Measurements from ENCODE around the gene APBA2. TPM values are rescaled to one million over a fixed set of nuclear protein-coding genes. Genes with fewer than 3 reads are reported as not detected.

Gene APBA2
- total and polyA plus RNA-seq, 2 of the 4 experiments (the other 2 are of a cell fraction) = 21.7 to 33.0 TPM

DNA sequence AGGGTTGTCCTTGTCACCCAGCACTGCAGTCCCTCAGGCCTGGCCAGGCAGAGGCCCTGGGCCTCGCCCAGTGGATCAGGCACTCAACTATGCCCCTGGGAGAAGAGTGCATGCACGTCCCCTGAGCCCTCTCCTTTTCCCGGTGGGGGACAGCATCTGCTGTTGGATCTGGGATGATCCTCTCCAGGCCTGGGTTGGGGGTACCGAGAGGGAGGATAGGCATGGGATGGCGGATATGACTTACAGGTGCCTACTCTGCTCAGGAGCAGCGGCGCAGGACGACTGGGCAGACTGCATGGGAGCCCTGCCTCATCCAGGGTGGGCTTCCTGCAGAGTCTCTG is 9.0 kb upstream of the APBA2 start:
- Histone ChIP-seq H4K20me1 (ENCODE audit: insufficient read depth, low read length) (no peaks in the 10 kb centered on the region), H2AK9ac (replicated peaks; ENCODE audit: low read depth, low read length, poor library complexity) (no peak overlapping the region), H2AK5ac (ENCODE audit: low read depth, low read length) (no peak overlapping the region), H3K14ac (replicated peaks; ENCODE audit: low read depth, low read length) (no peak overlapping the region), H2BK5ac (ENCODE audit: low read depth, low read length, poor library complexity, severe bottlenecking) (no peak overlapping the region), H4K91ac (ENCODE audit: insufficient read depth, low read depth, low read length) (no peak overlapping the region), H2BK20ac (ENCODE audit: low read depth, low read length) (no peak overlapping the region), H3K4me3 (ENCODE audit: insufficient read depth, low read depth, low read length) (no peak overlapping the region), H3K9me1 (ENCODE audit: insufficient read depth, low read length) (no peaks in the 10 kb centered on the region; the same call in 1 of the 2 replicates), H3K4me1 (ENCODE audit: control insufficient read depth, insufficient read depth, low read length) (no peaks in the 10 kb centered on the region; the same call in 1 of the 2 replicates), H3K27me3 (ENCODE audit: control insufficient read depth, insufficient read depth, low read length) (peaks cover 6% of the 10 kb centered on the region), H2AFZ (replicated peaks; ENCODE audit: low read length, poor library complexity) (no peak overlapping the region), H4K5ac (ENCODE audit: low read depth, low read length) (no peak overlapping the region), H4K8ac (ENCODE audit: low read depth in 2 of 2, low read length in 2 of 2) (no peak overlapping the region), H3K56ac (ENCODE audit: extremely low read depth, insufficient read depth, low read length) (no peak overlapping the region), H3K9me3 (ENCODE audit: control insufficient read depth, insufficient read depth, low read length) (no peaks in the 10 kb centered on the region; the same call in 1 of the 2 replicates), H3K36me3 (ENCODE audit: control insufficient read depth, insufficient read depth, low read length) (no peaks in the 10 kb centered on the region), H3K4me2 (ENCODE audit: low read depth, low read length) (no peak overlapping the region), H3K27ac (ENCODE audit: insufficient read depth, low read length) (no peak overlapping the region), H2BK120ac (ENCODE audit: low read depth, low read length) (no peak overlapping the region), H2BK15ac (ENCODE audit: low read depth, low read length) (no peak overlapping the region), H3K18ac (ENCODE audit: low read depth, low read length) (no peak overlapping the region), H3K9ac (ENCODE audit: low read depth, low read length) (no peak overlapping the region), H3K4ac (ENCODE audit: low read depth, low read length) (no peak overlapping the region), H3K23ac (ENCODE audit: low read depth, low read length) (no peak overlapping the region), H3K79me1 (ENCODE audit: low read depth in 1 of 2, low read length in 2 of 2) (no peaks in the 10 kb centered on the region)
- ATAC-seq (ENCODE audit: low read depth) = no peak
- no peak for DNase-seq
- BruUV-seq (replicated peaks) = no TSS peak
- WGBS, 2 experiments (ENCODE audit: extremely low coverage in 2 of 2, insufficient read length in 1 of 2) = 72% methylated on average over 8 of the region's 8 CpGs; no CpG with 5 or more reads in 1 of the 2 experiments
- intact Hi-C loops (cut with micrococcal nuclease) (no loop called here), dilution Hi-C loops (cut with HindIII; ENCODE audit: low sequenced_read_pairs, unreplicated experiment) (no loop called here), in situ Hi-C loops (cut with MboI; ENCODE audit: low sequenced_read_pairs) (no loop called here)
- POLR2A ChIA-PET (ENCODE audit: unreplicated experiment) = no interaction called here
- CTCF ChIA-PET = no interaction called here
- no peak for TF ChIP-seq MAFK (IDR thresholded peaks at IDR 0.05; ENCODE audit: low read depth, low read length)
- TF ChIP-seq SMC3 (IDR thresholded peaks at IDR 0.05; ENCODE audit: low read depth, low read length) = no peak
- TF ChIP-seq, protein P1, sequence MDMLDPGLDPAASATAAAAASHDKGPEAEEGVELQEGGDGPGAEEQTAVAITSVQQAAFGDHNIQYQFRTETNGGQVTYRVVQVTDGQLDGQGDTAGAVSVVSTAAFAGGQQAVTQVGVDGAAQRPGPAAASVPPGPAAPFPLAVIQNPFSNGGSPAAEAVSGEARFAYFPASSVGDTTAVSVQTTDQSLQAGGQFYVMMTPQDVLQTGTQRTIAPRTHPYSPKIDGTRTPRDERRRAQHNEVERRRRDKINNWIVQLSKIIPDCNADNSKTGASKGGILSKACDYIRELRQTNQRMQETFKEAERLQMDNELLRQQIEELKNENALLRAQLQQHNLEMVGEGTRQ (IDR thresholded peaks at IDR 0.05; ENCODE audit: low read depth, low read length) = no peak
- TF ChIP-seq RCOR1 (IDR thresholded peaks at IDR 0.05; ENCODE audit: insufficient replicate concordance, low read length) = no peak
- TF ChIP-seq POLR2A (IDR thresholded peaks at IDR 0.05; ENCODE audit: low read depth, low read length) = no peak
- no peak for TF ChIP-seq MXI1 (IDR thresholded peaks at IDR 0.05; ENCODE audit: borderline replicate concordance, low read depth, low read length)
- TF ChIP-seq, protein P2, sequence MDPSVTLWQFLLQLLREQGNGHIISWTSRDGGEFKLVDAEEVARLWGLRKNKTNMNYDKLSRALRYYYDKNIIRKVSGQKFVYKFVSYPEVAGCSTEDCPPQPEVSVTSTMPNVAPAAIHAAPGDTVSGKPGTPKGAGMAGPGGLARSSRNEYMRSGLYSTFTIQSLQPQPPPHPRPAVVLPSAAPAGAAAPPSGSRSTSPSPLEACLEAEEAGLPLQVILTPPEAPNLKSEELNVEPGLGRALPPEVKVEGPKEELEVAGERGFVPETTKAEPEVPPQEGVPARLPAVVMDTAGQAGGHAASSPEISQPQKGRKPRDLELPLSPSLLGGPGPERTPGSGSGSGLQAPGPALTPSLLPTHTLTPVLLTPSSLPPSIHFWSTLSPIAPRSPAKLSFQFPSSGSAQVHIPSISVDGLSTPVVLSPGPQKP (IDR thresholded peaks at IDR 0.05; ENCODE audit: borderline replicate concordance, low read depth, low read length) = no peak
- TF ChIP-seq, protein P3, sequence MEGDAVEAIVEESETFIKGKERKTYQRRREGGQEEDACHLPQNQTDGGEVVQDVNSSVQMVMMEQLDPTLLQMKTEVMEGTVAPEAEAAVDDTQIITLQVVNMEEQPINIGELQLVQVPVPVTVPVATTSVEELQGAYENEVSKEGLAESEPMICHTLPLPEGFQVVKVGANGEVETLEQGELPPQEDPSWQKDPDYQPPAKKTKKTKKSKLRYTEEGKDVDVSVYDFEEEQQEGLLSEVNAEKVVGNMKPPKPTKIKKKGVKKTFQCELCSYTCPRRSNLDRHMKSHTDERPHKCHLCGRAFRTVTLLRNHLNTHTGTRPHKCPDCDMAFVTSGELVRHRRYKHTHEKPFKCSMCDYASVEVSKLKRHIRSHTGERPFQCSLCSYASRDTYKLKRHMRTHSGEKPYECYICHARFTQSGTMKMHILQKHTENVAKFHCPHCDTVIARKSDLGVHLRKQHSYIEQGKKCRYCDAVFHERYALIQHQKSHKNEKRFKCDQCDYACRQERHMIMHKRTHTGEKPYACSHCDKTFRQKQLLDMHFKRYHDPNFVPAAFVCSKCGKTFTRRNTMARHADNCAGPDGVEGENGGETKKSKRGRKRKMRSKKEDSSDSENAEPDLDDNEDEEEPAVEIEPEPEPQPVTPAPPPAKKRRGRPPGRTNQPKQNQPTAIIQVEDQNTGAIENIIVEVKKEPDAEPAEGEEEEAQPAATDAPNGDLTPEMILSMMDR (conservative IDR thresholded peaks at IDR 0.05; ENCODE audit: low read depth, low read length) = no peak
- TF ChIP-seq MAZ (IDR thresholded peaks at IDR 0.05; ENCODE audit: borderline replicate concordance, low read depth, low read length) = no peak
- TF ChIP-seq FOS (IDR thresholded peaks at IDR 0.05; ENCODE audit: low read depth, low read length) = no peak
- TF ChIP-seq RAD21 (IDR thresholded peaks at IDR 0.05; ENCODE audit: low read length) = no peak
- no peak for TF ChIP-seq RFX5 (IDR thresholded peaks at IDR 0.05; ENCODE audit: low read depth, low read length)
- no peak for TF ChIP-seq NFE2L2 (IDR thresholded peaks at IDR 0.05; ENCODE audit: low read depth, low read length)
- no peak for TF ChIP-seq CEBPB (IDR thresholded peaks at IDR 0.05; ENCODE audit: low read depth, low read length)
- no peak for TF ChIP-seq CHD1 (IDR thresholded peaks at IDR 0.05; ENCODE audit: low read depth, low read length)
- no peak for TF ChIP-seq BHLHE40 (IDR thresholded peaks at IDR 0.05; ENCODE audit: low read depth, low read length)
